Cardiac muscle cell (in vitro differentiated cells and primary cell): ENCODE data around the gene STX8. TPM values are rescaled to one million over a fixed set of nuclear protein-coding genes. Genes with fewer than 3 reads are reported as not detected.
A peak's percentile ranks its signal among the peaks of the same experiment; 100 is the strongest.

Experiments used
- DNase-seq, 2 donors: peaks; one replicate each; pipeline versions ENCODE4 v3.0.0 to v3.0.0-alpha.2; 2010 to 2017; ENCODE audit warnings: low read depth in 1 of 2, low spot score in 1 of 2
- H3K27ac ChIP-seq: fragments of 200-600 bp; sonication (generic); 2 replicates; pipeline ENCODE4 v1.5.1; 2016
- H3K27me3 ChIP-seq: fragments of 200-600 bp; sonication (generic); 2 replicates; pipeline ENCODE4 v1.6.0; 2016; ENCODE audit warnings: control low read depth
- H3K36me3 ChIP-seq: fragments of 200-600 bp; sonication (generic); 2 replicates; pipeline ENCODE4 v1.5.1; 2016; ENCODE audit warnings: control low read depth
- H3K4me1 ChIP-seq: fragments of 200-600 bp; sonication (generic); 2 replicates; pipeline ENCODE4 v1.8.1; 2017; ENCODE audit warnings: low read depth, mild to moderate bottlenecking, mixed run types
- H3K4me3 ChIP-seq: fragments of 200-600 bp; sonication (generic); 2 replicates; pipeline ENCODE4 v1.5.1; 2016; ENCODE audit warnings: mild to moderate bottlenecking
- H3K9me3 ChIP-seq: fragments of 200-600 bp; sonication (generic); 2 replicates; pipeline ENCODE4 v1.5.1; 2017; ENCODE audit warnings: low read depth, mild to moderate bottlenecking, control low read depth
- polyA plus RNA-seq: library from polyadenylated mRNA; unstranded; fragments of >200 nt; fragmentation: Nextera tagmentation; extraction: Ambion mirVana; gene quantifications from 2 replicates; pipeline ENCODE4 v1.2.1, GENCODE V29; 2016
- total RNA-seq: library from RNA; depleted of rRNA; stranded (reverse); fragments of >200 nt; gene quantifications from 2 replicates; pipeline ENCODE4 v1.2.3, GENCODE V29; 2016
- TF ChIP-seq, protein P1 (sequence below): IDR thresholded peaks from 2 replicates; pipeline ENCODE4 v1.5.1; 2012; ENCODE audit warnings: low read depth, mild to moderate bottlenecking, low read length

The STX8 gene
- total and polyA plus RNA-seq, 2 experiments from 2014 or later, result 46.9 to 95.2 TPM

DNA sequence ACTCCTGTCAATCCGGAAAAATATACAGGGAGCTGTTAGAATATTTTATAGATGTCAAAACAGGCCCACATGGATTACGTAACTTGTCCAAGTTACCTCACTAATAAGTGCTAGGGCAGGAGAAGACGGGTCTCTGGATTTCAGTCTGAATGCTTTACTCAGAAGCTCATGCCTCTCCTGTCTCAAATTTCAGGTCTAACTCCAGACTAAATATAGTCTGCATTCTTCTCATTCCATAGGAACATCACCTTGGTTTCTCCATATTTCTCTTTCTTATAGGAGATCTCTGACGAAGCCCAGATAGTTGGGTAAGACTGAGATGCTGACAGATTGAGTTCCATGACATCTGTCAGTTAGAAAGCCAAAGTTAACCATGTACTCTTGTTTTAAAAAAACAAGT, 174.2 kb downstream of the STX8 start:
- H3K27me3 ChIP-seq, result no peaks in the 10 kb centered on the region
- DNase-seq, result peak; percentile 29 to 71
- H3K4me1 ChIP-seq, result peaks cover 9% of the 10 kb centered on the region
- no peaks in the 10 kb centered on the region for H3K36me3 ChIP-seq
- TF ChIP-seq, protein P1, sequence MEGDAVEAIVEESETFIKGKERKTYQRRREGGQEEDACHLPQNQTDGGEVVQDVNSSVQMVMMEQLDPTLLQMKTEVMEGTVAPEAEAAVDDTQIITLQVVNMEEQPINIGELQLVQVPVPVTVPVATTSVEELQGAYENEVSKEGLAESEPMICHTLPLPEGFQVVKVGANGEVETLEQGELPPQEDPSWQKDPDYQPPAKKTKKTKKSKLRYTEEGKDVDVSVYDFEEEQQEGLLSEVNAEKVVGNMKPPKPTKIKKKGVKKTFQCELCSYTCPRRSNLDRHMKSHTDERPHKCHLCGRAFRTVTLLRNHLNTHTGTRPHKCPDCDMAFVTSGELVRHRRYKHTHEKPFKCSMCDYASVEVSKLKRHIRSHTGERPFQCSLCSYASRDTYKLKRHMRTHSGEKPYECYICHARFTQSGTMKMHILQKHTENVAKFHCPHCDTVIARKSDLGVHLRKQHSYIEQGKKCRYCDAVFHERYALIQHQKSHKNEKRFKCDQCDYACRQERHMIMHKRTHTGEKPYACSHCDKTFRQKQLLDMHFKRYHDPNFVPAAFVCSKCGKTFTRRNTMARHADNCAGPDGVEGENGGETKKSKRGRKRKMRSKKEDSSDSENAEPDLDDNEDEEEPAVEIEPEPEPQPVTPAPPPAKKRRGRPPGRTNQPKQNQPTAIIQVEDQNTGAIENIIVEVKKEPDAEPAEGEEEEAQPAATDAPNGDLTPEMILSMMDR, result no peak
- no peak overlapping the region for H3K4me3 ChIP-seq
- peak overlapping the region; percentile 78 for H3K27ac ChIP-seq
- no peaks in the 10 kb centered on the region for H3K9me3 ChIP-seq

DNA sequence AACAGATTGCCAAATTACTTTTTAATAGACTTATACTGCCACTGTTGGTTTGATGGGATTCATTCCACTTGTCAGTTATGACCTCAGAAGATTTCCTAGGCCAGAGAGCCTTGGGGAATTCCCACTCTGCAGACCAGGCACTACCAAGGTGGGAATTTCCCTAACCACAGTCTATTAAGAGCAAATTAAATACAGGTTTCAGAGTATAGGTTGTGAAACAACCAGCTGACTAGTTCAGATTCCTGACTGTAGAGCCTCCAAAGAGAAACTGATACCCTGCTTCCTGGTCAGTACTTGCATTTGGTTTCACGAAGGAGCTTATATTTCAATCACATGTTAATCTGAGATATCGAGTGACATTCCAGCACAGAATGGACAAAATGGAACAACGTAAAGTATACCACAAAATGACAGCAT, 186.5 kb downstream of the STX8 start:
- TF ChIP-seq, protein P1, result no peak
- Histone ChIP-seq H3K4me1 (no peaks in the 10 kb centered on the region), H3K27ac (no peak overlapping the region), H3K9me3 (no peaks in the 10 kb centered on the region), H3K27me3 (no peaks in the 10 kb centered on the region), H3K36me3 (no peaks in the 10 kb centered on the region), H3K4me3 (no peak overlapping the region)
- peak in 1 of 2 donors; percentile 74 for DNase-seq

DNA sequence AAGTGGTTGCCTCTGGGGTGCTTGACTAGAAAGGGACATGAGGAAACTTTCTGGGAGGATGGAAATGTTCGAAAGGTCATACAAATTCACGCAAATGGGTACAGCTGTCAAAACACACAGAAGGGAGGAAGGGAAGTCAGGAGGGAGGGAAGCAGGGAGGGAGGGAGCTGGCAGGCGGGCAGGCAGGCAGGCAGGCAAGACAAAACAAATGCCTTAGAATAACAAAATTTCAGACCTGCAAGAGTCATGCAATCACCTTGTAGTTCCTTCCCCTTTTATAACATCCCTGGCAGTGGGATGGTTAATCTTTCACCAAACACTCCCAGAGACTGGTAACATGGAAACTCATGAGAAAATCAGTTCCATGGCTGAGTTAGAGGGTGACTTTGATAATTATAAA, 189.2 kb downstream of the STX8 start:
- Histone ChIP-seq H3K9me3 (no peaks in the 10 kb centered on the region), H3K4me1 (no peaks in the 10 kb centered on the region), H3K27ac (no peak overlapping the region), H3K4me3 (no peak overlapping the region), H3K27me3 (no peaks in the 10 kb centered on the region), H3K36me3 (no peaks in the 10 kb centered on the region)
- TF ChIP-seq, protein P1, result no peak
- DNase-seq, result no peak

DNA sequence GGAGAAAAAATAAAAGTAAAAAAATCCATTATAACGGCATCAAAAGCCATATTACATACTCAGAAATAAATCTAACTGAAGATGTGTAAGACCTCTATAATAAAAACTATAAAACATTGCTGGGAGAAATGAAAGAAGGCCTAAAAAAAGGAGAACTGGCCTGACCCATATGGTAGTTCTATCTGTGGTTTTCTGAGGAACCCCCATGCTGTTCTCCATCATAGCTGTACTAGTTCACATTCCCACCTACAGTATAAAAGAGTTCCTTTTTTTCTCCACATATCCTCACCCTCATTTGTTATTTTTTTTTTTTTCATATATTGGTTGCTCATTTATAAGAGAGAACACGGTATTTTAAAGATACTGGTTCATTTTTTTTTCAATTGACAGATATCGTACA, 191.8 kb downstream of the STX8 start:
- TF ChIP-seq, protein P1, result no peak
- DNase-seq, result no peak
- no peaks in the 10 kb centered on the region for H3K9me3 ChIP-seq
- no peaks in the 10 kb centered on the region for H3K36me3 ChIP-seq
- H3K27ac ChIP-seq, result no peak overlapping the region
- no peaks in the 10 kb centered on the region for H3K4me1 ChIP-seq
- no peak overlapping the region for H3K4me3 ChIP-seq
- H3K27me3 ChIP-seq, result no peaks in the 10 kb centered on the region

DNA sequence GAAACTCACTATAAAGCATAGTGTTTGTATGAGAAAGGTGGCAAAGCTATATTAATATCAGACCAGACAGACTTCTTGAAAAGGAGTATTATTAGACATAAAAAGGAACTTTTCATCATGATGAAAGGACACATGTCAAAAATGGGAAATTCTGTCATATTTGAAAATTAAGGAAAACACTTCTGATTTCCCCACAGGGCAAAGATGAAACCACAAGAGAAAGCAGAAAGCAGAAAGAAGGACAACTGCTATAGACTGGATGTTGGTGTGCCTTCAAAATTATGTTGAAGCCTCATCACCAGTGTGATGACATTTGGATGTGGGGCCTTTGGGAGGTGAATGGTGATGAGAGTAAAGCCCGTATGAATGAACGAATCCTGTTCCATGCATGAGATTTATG, 193.0 kb downstream of the STX8 start:
- no peak overlapping the region for H3K4me3 ChIP-seq

More for the DNA sequence above, 193.0 kb downstream of the STX8 start:
- Histone ChIP-seq H3K9me3 (no peaks in the 10 kb centered on the region), H3K27me3 (no peaks in the 10 kb centered on the region), H3K36me3 (no peaks in the 10 kb centered on the region), H3K27ac (no peak overlapping the region), H3K4me1 (no peaks in the 10 kb centered on the region)
- no peak for DNase-seq
- TF ChIP-seq, protein P1, result no peak
